Measurements from ENCODE around the gene TRAK1. TPM values are rescaled to one million over a fixed set of nuclear protein-coding genes. Genes with fewer than 3 reads are reported as not detected.

Gene TRAK1
- total RNA-seq, 1 experiment from 2014 or later, result 41.0 TPM

- TF ChIP-seq, protein P1, sequence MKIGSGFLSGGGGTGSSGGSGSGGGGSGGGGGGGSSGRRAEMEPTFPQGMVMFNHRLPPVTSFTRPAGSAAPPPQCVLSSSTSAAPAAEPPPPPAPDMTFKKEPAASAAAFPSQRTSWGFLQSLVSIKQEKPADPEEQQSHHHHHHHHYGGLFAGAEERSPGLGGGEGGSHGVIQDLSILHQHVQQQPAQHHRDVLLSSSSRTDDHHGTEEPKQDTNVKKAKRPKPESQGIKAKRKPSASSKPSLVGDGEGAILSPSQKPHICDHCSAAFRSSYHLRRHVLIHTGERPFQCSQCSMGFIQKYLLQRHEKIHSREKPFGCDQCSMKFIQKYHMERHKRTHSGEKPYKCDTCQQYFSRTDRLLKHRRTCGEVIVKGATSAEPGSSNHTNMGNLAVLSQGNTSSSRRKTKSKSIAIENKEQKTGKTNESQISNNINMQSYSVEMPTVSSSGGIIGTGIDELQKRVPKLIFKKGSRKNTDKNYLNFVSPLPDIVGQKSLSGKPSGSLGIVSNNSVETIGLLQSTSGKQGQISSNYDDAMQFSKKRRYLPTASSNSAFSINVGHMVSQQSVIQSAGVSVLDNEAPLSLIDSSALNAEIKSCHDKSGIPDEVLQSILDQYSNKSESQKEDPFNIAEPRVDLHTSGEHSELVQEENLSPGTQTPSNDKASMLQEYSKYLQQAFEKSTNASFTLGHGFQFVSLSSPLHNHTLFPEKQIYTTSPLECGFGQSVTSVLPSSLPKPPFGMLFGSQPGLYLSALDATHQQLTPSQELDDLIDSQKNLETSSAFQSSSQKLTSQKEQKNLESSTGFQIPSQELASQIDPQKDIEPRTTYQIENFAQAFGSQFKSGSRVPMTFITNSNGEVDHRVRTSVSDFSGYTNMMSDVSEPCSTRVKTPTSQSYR (CRISPR knock-in tag; IDR thresholded peaks at IDR 0.05), result no peak
- TF ChIP-seq ZBTB21 (CRISPR knock-in tag; IDR thresholded peaks at IDR 0.05; ENCODE audit: borderline replicate concordance) (no peak), FOXK1 (CRISPR knock-in tag; IDR thresholded peaks at IDR 0.05) (no peak)
- TF ChIP-seq, protein P2, sequence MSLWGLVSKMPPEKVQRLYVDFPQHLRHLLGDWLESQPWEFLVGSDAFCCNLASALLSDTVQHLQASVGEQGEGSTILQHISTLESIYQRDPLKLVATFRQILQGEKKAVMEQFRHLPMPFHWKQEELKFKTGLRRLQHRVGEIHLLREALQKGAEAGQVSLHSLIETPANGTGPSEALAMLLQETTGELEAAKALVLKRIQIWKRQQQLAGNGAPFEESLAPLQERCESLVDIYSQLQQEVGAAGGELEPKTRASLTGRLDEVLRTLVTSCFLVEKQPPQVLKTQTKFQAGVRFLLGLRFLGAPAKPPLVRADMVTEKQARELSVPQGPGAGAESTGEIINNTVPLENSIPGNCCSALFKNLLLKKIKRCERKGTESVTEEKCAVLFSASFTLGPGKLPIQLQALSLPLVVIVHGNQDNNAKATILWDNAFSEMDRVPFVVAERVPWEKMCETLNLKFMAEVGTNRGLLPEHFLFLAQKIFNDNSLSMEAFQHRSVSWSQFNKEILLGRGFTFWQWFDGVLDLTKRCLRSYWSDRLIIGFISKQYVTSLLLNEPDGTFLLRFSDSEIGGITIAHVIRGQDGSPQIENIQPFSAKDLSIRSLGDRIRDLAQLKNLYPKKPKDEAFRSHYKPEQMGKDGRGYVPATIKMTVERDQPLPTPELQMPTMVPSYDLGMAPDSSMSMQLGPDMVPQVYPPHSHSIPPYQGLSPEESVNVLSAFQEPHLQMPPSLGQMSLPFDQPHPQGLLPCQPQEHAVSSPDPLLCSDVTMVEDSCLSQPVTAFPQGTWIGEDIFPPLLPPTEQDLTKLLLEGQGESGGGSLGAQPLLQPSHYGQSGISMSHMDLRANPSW (CRISPR knock-in tag; conservative IDR thresholded peaks at IDR 0.05; ENCODE audit: low read depth), result no peak
Observed at GRCh38 chr3:42195879-42196330, 104.7 kb downstream of the TRAK1 start (continued).

- Mint-ChIP-seq H3K4me1 (peaks cover 7% of the 10 kb centered on the region), H3K27ac (0 out of 2 replicates have a peak overlapping the region, but pooled peaks have one; percentile 49), H3K36me3 (peaks cover 53% of the 10 kb centered on the region), H3K27me3 (ENCODE audit: low read depth) (no peaks in the 10 kb centered on the region), H3K4me3 (no peak overlapping the region), H3K9me3 (no peaks in the 10 kb centered on the region)
- DNase-seq (ENCODE audit: low spot score), result no peak
- ChIA-PET POLR2A (no interaction called here), CTCF (interaction anchor here (0.9 to 3.3 kb wide), 4 partner anchors 8 to 81 kb away, joined by 3 to 20 read pairs (median 4); no protein-coding TSS in a partner anchor)
- no peak for TF ChIP-seq ZBTB21 (CRISPR knock-in tag; IDR thresholded peaks at IDR 0.05; ENCODE audit: borderline replicate concordance)
- TF ChIP-seq CREB1 (CRISPR knock-in tag; IDR thresholded peaks at IDR 0.05), result no peak
- no peak for TF ChIP-seq MYBL2 (CRISPR knock-in tag; IDR thresholded peaks at IDR 0.05)
- ATAC-seq, result no peak
Observed at GRCh38 chr3:42198709-42199108, 107.6 kb downstream of the TRAK1 start.

- Mint-ChIP-seq H3K27ac (no peak overlapping the region), H3K4me1 (peaks cover 9% of the 10 kb centered on the region), H3K9me3 (no peaks in the 10 kb centered on the region), H3K36me3 (peaks cover 34% of the 10 kb centered on the region), H3K27me3 (ENCODE audit: low read depth) (no peaks in the 10 kb centered on the region), H3K4me3 (no peak overlapping the region)
- no peak for ATAC-seq
- CTCF ChIA-PET, result interaction anchor here (0.8 kb wide), 1 partner anchor 11 kb away, joined by 3 read pairs; no protein-coding TSS in a partner anchor
- POLR2A ChIA-PET, result interaction anchor here (0.6 kb wide), 1 partner anchor 142 kb away, joined by 4 read pairs; no protein-coding TSS in a partner anchor
- TF ChIP-seq ESRRA (CRISPR knock-in tag; IDR thresholded peaks at IDR 0.05; ENCODE audit: borderline replicate concordance), result no peak
- no peak for TF ChIP-seq SP1 (CRISPR knock-in tag; conservative IDR thresholded peaks at IDR 0.05)
- TF ChIP-seq PRRX2 (CRISPR knock-in tag; IDR thresholded peaks at IDR 0.05), result no peak
- no peak for TF ChIP-seq OVOL2 (CRISPR knock-in tag; IDR thresholded peaks at IDR 0.05; ENCODE audit: borderline replicate concordance)
- no peak for TF ChIP-seq SMAD4 (CRISPR knock-in tag; IDR thresholded peaks at IDR 0.05)
- TF ChIP-seq HMGA2 (CRISPR knock-in tag; IDR thresholded peaks at IDR 0.05), result no peak
- TF ChIP-seq, protein P3, sequence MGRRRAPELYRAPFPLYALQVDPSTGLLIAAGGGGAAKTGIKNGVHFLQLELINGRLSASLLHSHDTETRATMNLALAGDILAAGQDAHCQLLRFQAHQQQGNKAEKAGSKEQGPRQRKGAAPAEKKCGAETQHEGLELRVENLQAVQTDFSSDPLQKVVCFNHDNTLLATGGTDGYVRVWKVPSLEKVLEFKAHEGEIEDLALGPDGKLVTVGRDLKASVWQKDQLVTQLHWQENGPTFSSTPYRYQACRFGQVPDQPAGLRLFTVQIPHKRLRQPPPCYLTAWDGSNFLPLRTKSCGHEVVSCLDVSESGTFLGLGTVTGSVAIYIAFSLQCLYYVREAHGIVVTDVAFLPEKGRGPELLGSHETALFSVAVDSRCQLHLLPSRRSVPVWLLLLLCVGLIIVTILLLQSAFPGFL (CRISPR knock-in tag; IDR thresholded peaks at IDR 0.05; ENCODE audit: borderline replicate concordance), result no peak
- no peak for TF ChIP-seq ZNF138 (CRISPR knock-in tag; conservative IDR thresholded peaks at IDR 0.05)
- TF ChIP-seq ZNF423 (CRISPR knock-in tag; IDR thresholded peaks at IDR 0.05), result no peak
- TF ChIP-seq NFE2L1 (CRISPR knock-in tag; IDR thresholded peaks at IDR 0.05), result no peak
- TF ChIP-seq NR1H2 (CRISPR knock-in tag; IDR thresholded peaks at IDR 0.05), result no peak
- no peak for TF ChIP-seq CREM (CRISPR knock-in tag; IDR thresholded peaks at IDR 0.05)
- no peak for TF ChIP-seq CBFB (CRISPR knock-in tag; IDR thresholded peaks at IDR 0.05; ENCODE audit: low read depth)
- no peak for TF ChIP-seq TEAD4 (CRISPR knock-in tag; IDR thresholded peaks at IDR 0.05)
- TF ChIP-seq TCF7 (CRISPR knock-in tag; IDR thresholded peaks at IDR 0.05; ENCODE audit: low read depth), result no peak
- no peak for DNase-seq (ENCODE audit: low spot score)
Observed at GRCh38 chr3:42202217-42202865, 111.2 kb downstream of the TRAK1 start.
